Stomach smooth muscle (tissue), 2 donors: Measurements from ENCODE around the gene CYSLTR2.

ENCODE experiments used
- H3K27ac ChIP-seq: one replicate; pipeline ENCODE4 v1.7.0; 2013; ENCODE audit warnings: mild to moderate bottlenecking, low read length, inconsistent platforms
- H3K27me3 ChIP-seq, 2 donors: one replicate each; pipeline ENCODE4 v1.7.0; 2013; ENCODE audit warnings: low read length in 2 of 2; ENCODE audit not compliant: insufficient read depth in 2 of 2, control insufficient read depth in 1 of 2
- H3K36me3 ChIP-seq, 2 donors: one replicate each; pipeline ENCODE4 v1.7.0; 2013; ENCODE audit warnings: low read length in 2 of 2; ENCODE audit not compliant: control insufficient read depth in 2 of 2, insufficient read depth in 2 of 2
- H3K4me1 ChIP-seq: one replicate; pipeline ENCODE4 v1.7.0; 2013; ENCODE audit warnings: low read length; ENCODE audit not compliant: control insufficient read depth, insufficient read depth
- H3K4me3 ChIP-seq, 2 donors: one replicate each; pipeline ENCODE4 v1.7.0; 2013; ENCODE audit warnings: low read length in 2 of 2
- H3K9ac ChIP-seq, 2 donors: one replicate each; pipeline ENCODE4 v1.7.0; 2013; ENCODE audit warnings: low read length in 2 of 2, mild to moderate bottlenecking in 1 of 2
- H3K9me3 ChIP-seq, 2 donors: one replicate each; pipeline ENCODE4 v1.7.0; 2013; ENCODE audit warnings: low read length in 2 of 2; ENCODE audit not compliant: control insufficient read depth in 2 of 2
- donor health status: healthy.
- donor health status: Pancreatic carcinoma.

CYSLTR2 gene

DNA sequence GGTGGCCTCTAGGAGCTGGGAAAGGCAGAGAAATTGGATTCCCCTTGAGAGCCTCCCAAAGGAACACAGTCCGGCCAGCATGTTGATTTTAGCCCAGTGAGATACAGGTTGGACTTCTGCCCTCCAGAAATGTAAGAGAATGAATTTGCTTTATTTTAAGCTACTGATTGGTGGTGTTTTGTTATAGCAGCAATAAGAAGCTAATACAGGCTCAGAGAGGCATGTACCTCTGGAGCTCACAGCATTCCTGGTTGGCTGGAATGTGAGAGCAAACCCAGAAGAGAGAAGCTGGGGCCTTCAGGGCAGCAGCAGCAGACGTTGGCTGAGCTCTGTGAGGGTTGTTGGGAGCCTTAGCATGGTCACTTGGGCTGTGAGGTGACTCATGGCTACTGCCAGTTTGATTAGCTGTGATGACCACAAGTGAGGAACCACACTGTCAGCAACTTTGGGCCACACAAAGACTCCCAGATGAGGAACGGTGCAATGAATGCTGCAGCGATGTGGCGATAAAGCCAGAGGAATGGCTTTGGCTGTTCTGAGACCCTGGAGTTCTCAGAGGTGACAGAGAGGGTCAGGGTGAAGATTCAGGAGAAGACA is 80.1 kb downstream of the CYSLTR2 start:
- Histone ChIP-seq H3K4me3 (no peak overlapping the region), H3K27ac (no peak overlapping the region), H3K9me3 (peaks cover 0 to 1% of the 10 kb centered on the region in 2 donors), H3K27me3 (no peaks in the 10 kb centered on the region), H3K9ac (no peak overlapping the region), H3K4me1 (no peaks in the 10 kb centered on the region), H3K36me3 (no peaks in the 10 kb centered on the region)

DNA sequence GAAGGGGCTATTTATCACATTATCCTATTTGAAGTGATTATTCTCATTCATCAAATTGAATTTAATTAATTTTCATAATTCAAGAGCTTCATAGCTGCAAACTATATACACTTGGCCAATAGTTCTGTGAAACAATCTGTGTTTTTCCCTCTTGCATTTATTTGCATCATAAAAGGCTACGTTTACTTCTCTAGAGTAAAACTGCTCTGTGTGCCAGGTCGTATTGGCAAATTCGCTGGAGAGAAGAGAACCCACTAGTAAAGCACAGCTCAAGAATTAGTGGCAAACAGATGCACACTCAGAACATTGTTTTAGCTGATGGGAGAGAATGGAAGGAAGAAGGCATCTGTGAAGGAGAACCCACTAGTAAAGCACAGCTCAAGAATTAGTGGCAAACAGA is 81.8 kb downstream of the CYSLTR2 start:
- Histone ChIP-seq H3K36me3 (no peaks in the 10 kb centered on the region), H3K27me3 (no peaks in the 10 kb centered on the region), H3K27ac (no peak overlapping the region), H3K4me3 (no peak overlapping the region), H3K9ac (no peak overlapping the region), H3K9me3 (no peaks in the 10 kb centered on the region), H3K4me1 (no peaks in the 10 kb centered on the region)

DNA sequence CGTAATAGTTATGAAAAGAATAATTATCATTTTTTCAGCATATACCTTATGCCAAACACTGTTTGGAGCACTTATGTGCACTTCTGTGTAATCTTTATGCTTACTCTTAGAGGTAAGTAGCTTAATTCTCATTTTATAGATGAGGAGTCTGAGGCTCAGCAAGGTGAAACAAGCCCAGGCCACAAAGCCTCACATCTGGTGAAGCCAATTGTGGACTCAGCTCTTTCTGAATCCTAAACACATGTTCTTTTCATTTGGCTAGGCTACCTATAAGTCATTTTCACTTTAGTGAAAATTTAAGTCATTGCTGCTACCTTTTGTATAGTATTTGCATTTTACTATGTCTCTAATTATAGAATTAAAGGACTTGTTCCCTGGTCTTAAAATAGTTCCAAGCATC is 84.0 kb downstream of the CYSLTR2 start:
- Histone ChIP-seq H3K27ac (no peak overlapping the region), H3K9ac (no peak overlapping the region), H3K4me1 (no peaks in the 10 kb centered on the region), H3K27me3 (no peaks in the 10 kb centered on the region), H3K9me3 (no peaks in the 10 kb centered on the region), H3K36me3 (no peaks in the 10 kb centered on the region), H3K4me3 (no peak overlapping the region)

DNA sequence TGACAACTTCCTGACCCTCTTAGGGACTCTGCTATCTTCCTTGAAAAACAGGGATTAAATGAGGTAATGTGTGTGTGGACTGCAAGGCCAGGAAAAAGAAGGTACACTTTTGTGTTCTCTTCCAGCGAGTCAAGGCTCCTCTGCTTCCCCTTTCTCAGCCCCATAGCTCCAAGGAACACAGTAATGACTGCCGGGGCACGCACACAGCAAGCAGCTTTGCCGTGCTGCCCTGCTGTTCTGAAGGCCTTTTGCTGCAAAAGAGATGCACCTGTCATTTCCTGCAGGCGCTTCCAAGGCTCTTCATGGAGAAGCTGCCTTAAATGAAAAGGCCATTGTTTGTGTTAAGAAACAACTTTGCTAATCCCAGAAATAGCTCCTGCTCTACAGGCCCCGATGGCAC is 84.6 kb downstream of the CYSLTR2 start:
- Histone ChIP-seq H3K4me1 (no peaks in the 10 kb centered on the region), H3K36me3 (no peaks in the 10 kb centered on the region), H3K4me3 (no peak overlapping the region), H3K27ac (no peak overlapping the region), H3K9me3 (no peaks in the 10 kb centered on the region), H3K27me3 (no peaks in the 10 kb centered on the region), H3K9ac (no peak overlapping the region)

DNA sequence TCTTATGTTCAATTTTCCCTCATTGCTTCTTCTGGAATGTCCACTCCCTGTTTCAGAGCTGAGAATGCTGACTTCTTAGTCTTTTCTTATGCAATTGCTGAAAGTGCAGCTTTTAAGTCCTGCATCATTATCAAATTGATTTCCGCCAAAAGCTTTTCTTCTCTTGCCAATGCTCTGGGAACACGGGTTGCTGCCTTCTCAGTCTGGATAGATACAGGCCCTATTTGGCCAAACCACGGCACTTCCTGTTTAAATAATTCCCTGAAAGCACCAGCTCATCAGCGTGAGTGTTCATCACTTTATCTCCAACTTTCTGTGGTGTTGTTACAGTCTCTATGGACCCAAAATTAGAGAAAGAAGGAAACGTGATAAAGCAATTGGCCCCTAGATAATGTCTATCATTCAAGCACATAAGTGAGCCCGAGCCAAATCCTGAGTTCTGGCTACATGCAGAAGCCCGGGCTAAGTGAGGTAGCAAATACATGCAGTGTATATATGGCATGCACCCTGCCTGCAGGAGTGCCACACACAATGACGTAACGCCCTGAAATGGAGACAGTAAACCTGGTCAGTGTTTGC is 85.7 kb downstream of the CYSLTR2 start:
- Histone ChIP-seq H3K9me3 (no peaks in the 10 kb centered on the region), H3K4me3 (no peak overlapping the region), H3K36me3 (no peaks in the 10 kb centered on the region), H3K27ac (no peak overlapping the region), H3K4me1 (no peaks in the 10 kb centered on the region), H3K27me3 (no peaks in the 10 kb centered on the region), H3K9ac (no peak overlapping the region)

DNA sequence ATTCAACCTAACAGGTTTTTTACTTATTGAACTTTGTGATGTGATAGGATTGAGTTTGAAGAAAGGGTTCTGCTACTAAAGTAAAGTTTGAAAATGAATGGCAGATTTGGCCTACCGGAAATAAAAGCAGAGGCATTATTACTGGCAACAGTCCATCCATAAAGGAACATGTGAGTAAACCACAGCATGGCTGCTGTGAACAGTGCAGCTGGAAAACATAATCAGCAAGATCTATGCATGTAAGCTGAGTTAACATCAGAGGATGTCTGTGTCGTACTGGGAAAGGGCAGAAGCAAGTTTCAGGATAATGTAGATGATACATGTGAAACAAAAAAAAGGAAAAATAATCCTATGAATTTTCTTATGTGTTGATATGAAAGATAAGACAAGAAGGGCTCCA is 87.6 kb downstream of the CYSLTR2 start:
- Histone ChIP-seq H3K36me3 (no peaks in the 10 kb centered on the region), H3K9me3 (no peaks in the 10 kb centered on the region), H3K27ac (no peak overlapping the region), H3K4me1 (no peaks in the 10 kb centered on the region), H3K9ac (no peak overlapping the region), H3K4me3 (no peak overlapping the region), H3K27me3 (no peaks in the 10 kb centered on the region)

DNA sequence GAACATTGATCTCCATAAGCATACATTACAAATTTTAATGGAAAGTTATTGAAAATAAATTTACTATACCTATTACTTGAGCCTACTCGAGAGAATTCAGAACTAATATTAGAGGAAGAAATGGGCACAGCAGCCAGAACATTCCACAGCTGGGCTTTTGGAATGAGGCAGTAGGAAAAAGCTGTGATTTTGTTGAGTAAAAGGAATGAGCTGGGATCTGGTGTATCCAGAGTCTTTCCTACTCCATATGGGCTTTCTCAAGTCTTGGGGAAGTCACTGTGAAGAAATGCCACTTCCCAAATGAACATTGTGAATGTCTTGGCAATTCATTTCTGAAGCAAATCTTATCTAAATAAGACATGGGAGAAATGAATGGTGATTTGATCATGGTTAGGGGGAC is 93.1 kb downstream of the CYSLTR2 start:
- Histone ChIP-seq H3K27me3 (no peaks in the 10 kb centered on the region), H3K4me1 (peaks cover 20% of the 10 kb centered on the region), H3K4me3 (no peak overlapping the region), H3K27ac (no peak overlapping the region), H3K36me3 (no peaks in the 10 kb centered on the region), H3K9me3 (no peaks in the 10 kb centered on the region), H3K9ac (no peak overlapping the region)

DNA sequence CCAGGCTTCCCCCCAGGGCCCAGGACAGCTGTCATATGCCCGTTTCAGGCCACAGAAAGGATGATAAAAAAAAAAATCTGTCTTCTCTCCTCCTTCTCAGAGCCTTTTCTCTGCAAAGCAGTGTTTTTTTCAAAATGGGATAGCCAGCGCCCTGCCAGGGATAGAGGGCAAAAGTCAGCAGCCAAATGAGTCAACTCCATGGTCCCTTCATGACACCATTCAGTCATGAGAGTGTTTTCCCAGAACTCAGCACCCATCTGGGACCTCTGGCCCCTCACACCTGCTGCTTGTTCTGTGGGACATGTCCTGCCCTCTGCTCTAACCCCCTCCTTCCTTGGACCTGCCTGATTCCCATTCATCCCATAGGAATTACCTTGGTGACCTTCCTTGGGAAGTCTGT is 95.0 kb downstream of the CYSLTR2 start:
- no peaks in the 10 kb centered on the region for H3K27me3 ChIP-seq
- H3K4me1 ChIP-seq: peaks cover 20% of the 10 kb centered on the region
- no peaks in the 10 kb centered on the region for H3K9me3 ChIP-seq
- H3K4me3 ChIP-seq: no peak overlapping the region
- H3K36me3 ChIP-seq: no peaks in the 10 kb centered on the region
- H3K27ac ChIP-seq: no peak overlapping the region
- no peak overlapping the region for H3K9ac ChIP-seq

DNA sequence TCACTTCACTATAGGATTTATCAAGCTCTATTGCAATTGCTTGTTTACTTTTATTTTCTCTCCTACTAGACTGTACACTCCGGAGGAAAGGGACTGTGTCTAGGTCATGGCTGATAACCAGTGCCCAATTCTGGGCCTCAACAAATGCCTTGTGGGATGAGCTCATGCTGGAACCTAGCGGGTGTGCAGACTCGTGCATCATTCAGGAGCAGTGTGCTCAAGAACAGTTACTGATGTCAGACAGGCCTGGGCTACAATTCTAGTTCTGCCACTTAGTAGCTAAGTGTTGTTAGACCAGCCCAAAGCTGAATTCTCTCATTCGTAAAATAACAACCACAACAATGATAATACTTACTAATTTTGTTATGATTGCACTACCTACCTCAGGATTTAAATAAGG is 95.4 kb downstream of the CYSLTR2 start:
- Histone ChIP-seq H3K27me3 (no peaks in the 10 kb centered on the region), H3K4me3 (no peak overlapping the region), H3K36me3 (no peaks in the 10 kb centered on the region), H3K9ac (no peak overlapping the region), H3K27ac (peak overlapping the region; percentile 71), H3K4me1 (peaks cover 20% of the 10 kb centered on the region), H3K9me3 (no peaks in the 10 kb centered on the region)

DNA sequence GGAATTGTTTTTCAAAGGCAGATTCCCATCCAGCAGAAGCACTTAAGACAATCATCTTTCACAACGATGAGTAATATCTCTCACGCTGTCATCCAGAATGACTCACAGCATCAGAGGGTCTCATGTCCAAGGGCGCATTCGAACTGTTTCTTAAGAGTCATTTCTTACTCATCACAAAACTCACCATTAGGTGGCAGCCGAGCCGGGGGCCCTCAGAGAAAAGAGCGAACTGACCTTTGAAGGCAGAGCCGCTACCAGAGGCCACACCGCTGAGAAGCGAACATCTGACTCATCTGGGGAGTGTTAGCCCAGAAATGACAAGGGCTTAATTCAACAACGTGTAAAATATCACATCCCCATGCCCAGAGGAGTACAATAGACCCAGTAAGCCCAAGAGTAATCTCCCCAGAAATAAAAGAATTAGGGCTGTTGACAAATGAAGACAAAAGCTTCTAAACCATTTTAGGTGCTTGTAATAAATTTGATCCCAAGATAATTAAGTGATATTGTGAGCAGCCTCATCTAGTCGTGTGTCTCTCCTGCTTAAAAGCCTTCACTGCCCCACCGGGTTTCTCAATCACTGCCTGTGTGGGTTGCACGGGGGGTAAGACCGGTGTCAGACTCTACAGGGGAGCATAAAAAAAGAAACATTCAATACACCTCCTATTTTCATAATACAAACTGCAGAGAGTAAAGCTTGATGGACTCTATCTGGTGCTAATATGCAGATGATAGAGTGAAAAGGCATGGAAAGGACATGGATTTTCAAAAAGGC is 96.2 kb downstream of the CYSLTR2 start:
- Histone ChIP-seq H3K4me3 (peak overlapping the region in 1 of 2 donors; percentile 0), H3K9ac (no peak overlapping the region), H3K9me3 (no peaks in the 10 kb centered on the region), H3K4me1 (peaks cover 20% of the 10 kb centered on the region), H3K27ac (peak overlapping the region; percentile 71), H3K27me3 (no peaks in the 10 kb centered on the region), H3K36me3 (no peaks in the 10 kb centered on the region)
